Stomach smooth muscle (tissue), 2 donors: ENCODE measurements around the gene ZC3H8.
A peak's percentile ranks its signal among the peaks of the same experiment; 100 is the strongest.

Experiments
- H3K27ac ChIP-seq: one replicate; pipeline ENCODE4 v1.7.0; 2013; ENCODE audit warnings: mild to moderate bottlenecking, low read length, inconsistent platforms
- H3K27me3 ChIP-seq, 2 donors: one replicate each; pipeline ENCODE4 v1.7.0; 2013; ENCODE audit warnings: low read length in 2 of 2; ENCODE audit not compliant: insufficient read depth in 2 of 2, control insufficient read depth in 1 of 2
- H3K36me3 ChIP-seq, 2 donors: one replicate each; pipeline ENCODE4 v1.7.0; 2013; ENCODE audit warnings: low read length in 2 of 2; ENCODE audit not compliant: control insufficient read depth in 2 of 2, insufficient read depth in 2 of 2
- H3K4me1 ChIP-seq: one replicate; pipeline ENCODE4 v1.7.0; 2013; ENCODE audit warnings: low read length; ENCODE audit not compliant: control insufficient read depth, insufficient read depth
- H3K4me3 ChIP-seq, 2 donors: one replicate each; pipeline ENCODE4 v1.7.0; 2013; ENCODE audit warnings: low read length in 2 of 2
- H3K9ac ChIP-seq, 2 donors: one replicate each; pipeline ENCODE4 v1.7.0; 2013; ENCODE audit warnings: low read length in 2 of 2, mild to moderate bottlenecking in 1 of 2
- H3K9me3 ChIP-seq, 2 donors: one replicate each; pipeline ENCODE4 v1.7.0; 2013; ENCODE audit warnings: low read length in 2 of 2; ENCODE audit not compliant: control insufficient read depth in 2 of 2
- donor health status: healthy.
- donor health status: Pancreatic carcinoma.

The ZC3H8 gene

DNA sequence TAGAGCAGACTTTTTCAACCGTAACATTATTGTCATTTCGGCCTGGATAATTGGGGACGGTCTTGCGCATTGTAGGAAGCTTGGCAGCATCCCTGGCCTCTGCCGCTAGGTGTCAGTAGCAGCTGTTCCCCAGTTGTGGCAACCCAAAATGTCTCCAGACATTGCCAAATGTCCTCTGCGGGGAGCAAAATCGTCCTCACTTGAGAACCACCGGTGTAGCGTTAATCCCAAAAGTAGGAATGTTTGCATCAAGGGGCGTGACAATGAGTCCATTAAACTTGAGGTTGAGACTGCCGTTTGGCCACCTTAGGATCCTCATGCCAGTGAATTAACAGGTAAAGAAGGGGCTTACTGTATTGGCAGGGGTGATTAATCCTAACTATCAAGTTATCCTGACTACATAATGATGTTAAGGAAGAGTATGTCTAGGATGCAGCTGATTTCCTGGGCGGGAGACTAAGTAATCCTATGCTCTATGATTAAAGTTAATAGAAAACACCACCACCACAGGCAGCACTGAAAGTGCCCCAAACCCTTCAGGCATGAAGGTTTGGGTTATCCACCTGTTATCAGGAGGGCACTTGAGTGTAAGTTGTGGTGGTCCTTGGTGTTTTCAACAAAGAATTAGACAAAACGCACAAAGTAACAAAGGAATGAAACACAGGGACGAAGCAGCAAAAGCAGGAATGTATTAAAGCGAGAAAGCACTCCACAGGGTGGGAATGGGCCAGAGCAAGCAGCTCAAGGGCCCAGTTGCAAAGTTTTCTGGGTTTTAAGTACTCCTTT lies 4.9 kb upstream of the ZC3H8 start:
- Histone ChIP-seq H3K27ac (no peak overlapping the region), H3K4me3 (peak overlapping the region; percentile 33 to 54), H3K27me3 (no peaks in the 10 kb centered on the region)

DNA sequence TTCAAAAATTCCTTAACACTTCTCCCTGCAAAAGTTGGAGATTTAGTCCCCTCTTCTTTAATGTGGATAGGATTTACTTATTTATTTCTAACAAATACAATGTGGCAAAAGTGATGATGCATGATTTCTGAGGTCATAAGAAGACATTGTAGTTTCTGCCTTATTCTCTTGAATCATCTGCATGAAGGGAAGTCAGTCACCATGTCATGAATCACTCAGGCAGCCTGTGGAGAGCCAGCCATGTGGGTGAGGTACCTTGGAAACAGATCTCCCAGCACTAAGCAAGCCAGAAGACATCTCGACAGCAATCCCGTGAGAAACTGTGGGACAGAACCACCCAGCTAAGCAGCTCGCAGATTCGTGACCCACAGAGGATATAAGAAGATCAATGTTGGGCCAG lies 2.7 kb upstream of the ZC3H8 start:
- H3K4me1 ChIP-seq: peaks cover 4% of the 10 kb centered on the region

More for the DNA sequence above, 4.9 kb upstream of the ZC3H8 start:
- peak overlapping the region; percentile 16 to 36 for H3K9ac ChIP-seq
- no peaks in the 10 kb centered on the region for H3K9me3 ChIP-seq
- H3K4me1 ChIP-seq: peaks cover 4% of the 10 kb centered on the region
- H3K36me3 ChIP-seq: no peaks in the 10 kb centered on the region

DNA sequence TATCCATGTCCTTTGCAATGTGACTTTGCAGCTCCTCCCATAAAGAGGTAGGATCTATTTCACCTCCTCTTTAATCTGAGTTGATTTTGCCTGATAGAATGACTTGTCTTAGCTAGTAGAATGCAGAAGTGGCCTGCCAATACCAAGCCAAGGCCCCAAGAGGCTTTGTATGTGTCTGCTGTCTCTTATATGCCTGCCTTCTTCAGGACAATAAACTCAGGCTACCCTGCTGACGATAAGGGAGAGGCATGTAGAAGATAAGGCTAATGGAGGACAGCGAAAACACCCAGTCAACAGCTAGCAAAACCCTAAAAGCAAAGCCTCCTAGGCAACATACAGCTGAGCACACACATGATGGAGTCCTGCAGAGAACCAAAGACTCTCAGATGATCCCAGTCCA lies 1.8 kb upstream of the ZC3H8 start:
- Histone ChIP-seq H3K9me3 (no peaks in the 10 kb centered on the region), H3K36me3 (no peaks in the 10 kb centered on the region), H3K27ac (no peak overlapping the region), H3K9ac (no peak overlapping the region), H3K4me1 (peaks cover 4% of the 10 kb centered on the region), H3K4me3 (no peak overlapping the region), H3K27me3 (no peaks in the 10 kb centered on the region)

More for the DNA sequence above, 2.7 kb upstream of the ZC3H8 start:
- no peak overlapping the region for H3K27ac ChIP-seq
- no peak overlapping the region for H3K4me3 ChIP-seq
- no peak overlapping the region for H3K9ac ChIP-seq
- no peaks in the 10 kb centered on the region for H3K36me3 ChIP-seq
- no peaks in the 10 kb centered on the region for H3K27me3 ChIP-seq
- H3K9me3 ChIP-seq: no peaks in the 10 kb centered on the region

DNA sequence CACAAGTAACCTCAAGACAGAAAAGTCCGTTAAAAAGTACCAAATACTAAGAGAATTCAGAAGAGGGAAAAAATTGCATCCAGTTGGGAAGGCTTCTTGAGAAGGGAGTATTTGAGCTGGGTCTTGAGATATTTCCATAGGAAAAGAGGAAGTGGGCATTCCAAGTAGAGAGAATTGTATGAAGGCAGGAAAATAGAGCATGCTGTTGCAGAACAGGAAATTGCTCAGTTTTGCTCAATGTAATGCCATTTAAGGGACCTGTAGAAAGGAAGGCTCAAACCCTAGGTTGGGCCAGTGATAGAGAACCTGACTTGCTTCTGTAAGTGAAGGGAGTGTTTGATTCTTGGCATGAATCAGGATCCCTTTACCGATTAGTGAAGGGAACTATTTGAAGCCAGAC lies 1.0 kb upstream of the ZC3H8 start:
- no peak overlapping the region for H3K27ac ChIP-seq
- no peak overlapping the region for H3K4me3 ChIP-seq
- H3K36me3 ChIP-seq: no peaks in the 10 kb centered on the region
- H3K9me3 ChIP-seq: no peaks in the 10 kb centered on the region
- H3K9ac ChIP-seq: no peak overlapping the region
- H3K27me3 ChIP-seq: no peaks in the 10 kb centered on the region
- peaks cover 4% of the 10 kb centered on the region for H3K4me1 ChIP-seq

DNA sequence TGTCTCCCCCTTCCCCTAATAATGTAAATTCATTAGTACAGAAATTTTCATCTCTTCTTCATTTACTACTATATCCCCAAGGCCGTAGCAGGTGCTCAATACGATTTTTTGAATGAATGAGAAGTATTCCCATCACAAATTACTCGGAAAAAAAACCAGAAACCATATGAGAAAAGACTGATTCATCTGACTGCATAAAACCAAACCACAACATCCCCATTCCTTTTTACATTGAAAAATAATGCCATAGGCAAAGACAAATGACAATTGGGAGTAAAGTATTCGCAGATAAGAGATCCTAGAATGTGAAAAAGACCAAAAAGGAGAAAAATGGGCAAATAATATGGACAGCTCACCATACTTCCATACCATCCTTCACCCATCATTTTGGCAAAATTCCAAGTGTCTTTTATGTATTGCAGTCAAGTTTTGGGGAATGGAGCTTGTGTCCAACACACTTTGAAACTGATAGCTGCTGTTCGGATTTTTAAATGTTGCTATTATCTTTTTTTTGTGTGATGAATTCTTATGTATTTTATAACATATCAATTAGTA lies 1.5 kb downstream of the ZC3H8 start:
- Histone ChIP-seq H3K9ac (no peak overlapping the region), H3K9me3 (no peaks in the 10 kb centered on the region), H3K4me1 (no peaks in the 10 kb centered on the region), H3K27me3 (no peaks in the 10 kb centered on the region), H3K4me3 (no peak overlapping the region), H3K27ac (no peak overlapping the region), H3K36me3 (peaks cover 0 to 2% of the 10 kb centered on the region in 2 donors)

DNA sequence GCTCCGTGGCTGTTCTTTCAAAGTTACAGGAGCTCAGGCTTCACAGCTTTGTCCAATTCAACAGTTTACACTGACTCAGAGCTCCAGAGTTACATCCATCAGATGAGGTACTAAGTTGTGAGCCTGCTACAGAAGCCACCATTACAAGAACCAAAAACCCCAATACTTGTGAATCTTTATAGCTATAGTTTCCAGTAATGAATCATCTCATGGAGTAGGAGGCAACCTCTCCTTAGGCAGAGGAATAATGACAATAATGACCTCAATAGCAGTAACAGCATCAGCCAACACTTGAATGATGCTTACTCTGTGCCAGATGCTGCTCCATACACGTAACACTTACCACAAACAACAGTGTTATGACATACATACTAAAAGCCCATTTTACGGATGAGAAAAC lies 3.6 kb downstream of the ZC3H8 start:
- H3K4me3 ChIP-seq: no peak overlapping the region
- no peaks in the 10 kb centered on the region for H3K9me3 ChIP-seq
- no peak overlapping the region for H3K27ac ChIP-seq
- H3K27me3 ChIP-seq: no peaks in the 10 kb centered on the region
- H3K4me1 ChIP-seq: no peaks in the 10 kb centered on the region
- no peak overlapping the region for H3K9ac ChIP-seq
- H3K36me3 ChIP-seq: peaks cover 5% of the 10 kb centered on the region in 2 donors

DNA sequence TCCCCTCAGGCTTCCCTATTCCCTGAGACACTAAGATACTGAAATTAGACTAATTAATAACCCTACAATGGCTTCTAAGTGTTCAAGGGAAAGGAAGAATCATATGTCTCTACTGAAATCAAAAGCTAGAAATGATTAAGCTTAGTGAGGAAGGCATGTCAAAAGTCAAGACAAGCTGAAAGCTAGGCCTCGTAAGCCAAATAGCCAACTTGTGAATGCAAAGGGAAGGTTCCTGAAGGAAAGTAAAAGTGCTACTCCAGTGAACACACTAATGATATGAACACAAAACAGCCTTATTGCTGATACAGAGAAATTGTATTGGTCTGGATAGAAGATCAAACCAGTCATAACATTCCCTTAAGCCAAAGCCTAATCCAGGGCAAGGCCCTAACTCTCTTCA lies 10.0 kb downstream of the ZC3H8 start:
- H3K27me3 ChIP-seq: no peaks in the 10 kb centered on the region
- H3K27ac ChIP-seq: no peak overlapping the region
- no peaks in the 10 kb centered on the region for H3K9me3 ChIP-seq
- H3K9ac ChIP-seq: no peak overlapping the region
- no peaks in the 10 kb centered on the region for H3K4me1 ChIP-seq
- peaks cover 5 to 9% of the 10 kb centered on the region in 2 donors for H3K36me3 ChIP-seq
- no peak overlapping the region for H3K4me3 ChIP-seq

DNA sequence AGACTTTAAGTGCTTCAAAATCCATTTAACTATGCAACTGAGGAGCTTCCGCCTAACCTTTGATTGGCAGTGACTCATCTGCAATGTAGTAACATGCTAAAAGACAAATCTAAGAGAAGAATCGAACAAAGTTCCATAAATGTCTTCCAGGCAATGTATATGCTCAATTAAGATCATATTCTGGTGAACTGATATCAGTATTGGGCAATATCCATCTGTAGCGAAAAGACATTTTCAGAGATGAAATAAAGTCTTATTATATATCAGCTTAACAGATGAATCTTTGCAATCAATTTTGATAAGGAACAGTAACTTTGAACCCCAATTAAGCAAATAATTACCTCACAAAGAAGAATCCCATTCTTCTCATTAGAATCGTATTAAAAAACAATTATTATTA lies 11.6 kb downstream of the ZC3H8 start:
- no peaks in the 10 kb centered on the region for H3K4me1 ChIP-seq
- no peak overlapping the region for H3K9ac ChIP-seq
- no peaks in the 10 kb centered on the region for H3K27me3 ChIP-seq
- peaks cover 3 to 9% of the 10 kb centered on the region in 2 donors for H3K36me3 ChIP-seq
- H3K27ac ChIP-seq: no peak overlapping the region
- no peak overlapping the region for H3K4me3 ChIP-seq
- no peaks in the 10 kb centered on the region for H3K9me3 ChIP-seq

DNA sequence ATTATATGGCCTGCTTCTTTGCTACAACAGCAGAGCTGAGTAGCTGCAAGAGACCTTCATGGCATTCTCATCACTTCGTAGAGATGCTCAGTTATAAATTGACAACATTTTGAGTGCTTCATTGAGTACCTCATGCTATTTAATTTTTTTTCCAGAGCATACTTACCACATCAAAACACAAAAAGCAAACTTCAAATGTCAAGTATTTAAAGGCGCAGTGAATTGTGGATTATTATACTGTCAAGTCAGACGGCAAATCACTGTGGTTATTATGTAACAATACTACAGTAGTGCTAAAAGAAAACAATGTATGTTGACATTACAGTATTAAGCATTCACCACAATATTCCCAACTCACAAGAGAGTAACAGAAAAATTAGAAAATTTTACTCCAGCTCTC lies 12.5 kb downstream of the ZC3H8 start:
- Histone ChIP-seq H3K4me3 (no peak overlapping the region), H3K9ac (no peak overlapping the region), H3K27ac (no peak overlapping the region), H3K36me3 (peaks cover under 1 to 4% of the 10 kb centered on the region in 2 donors), H3K4me1 (no peaks in the 10 kb centered on the region), H3K27me3 (no peaks in the 10 kb centered on the region), H3K9me3 (no peaks in the 10 kb centered on the region)

DNA sequence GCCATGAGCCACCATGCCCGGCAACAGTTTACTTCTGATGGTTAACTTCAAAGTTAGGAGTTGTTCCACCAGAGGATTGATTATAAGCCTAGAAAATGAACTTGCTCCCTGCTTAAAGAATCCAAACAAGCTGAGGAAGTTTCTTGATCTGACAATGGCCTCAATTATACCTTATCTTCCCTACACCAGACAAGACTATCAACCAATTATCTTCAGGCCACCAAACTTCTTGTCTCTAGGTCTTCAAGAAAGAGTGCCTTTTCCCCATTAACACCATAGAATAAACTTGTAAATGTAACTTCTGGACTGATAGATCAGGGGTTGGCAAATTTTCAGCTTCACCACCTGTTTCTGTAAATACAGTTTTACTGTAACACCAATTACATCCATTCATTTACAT lies 15.0 kb downstream of the ZC3H8 start:
- Histone ChIP-seq H3K9me3 (no peaks in the 10 kb centered on the region), H3K27me3 (no peaks in the 10 kb centered on the region), H3K4me3 (no peak overlapping the region), H3K36me3 (peaks cover 0 to 5% of the 10 kb centered on the region in 2 donors), H3K9ac (no peak overlapping the region), H3K4me1 (no peaks in the 10 kb centered on the region), H3K27ac (no peak overlapping the region)

DNA sequence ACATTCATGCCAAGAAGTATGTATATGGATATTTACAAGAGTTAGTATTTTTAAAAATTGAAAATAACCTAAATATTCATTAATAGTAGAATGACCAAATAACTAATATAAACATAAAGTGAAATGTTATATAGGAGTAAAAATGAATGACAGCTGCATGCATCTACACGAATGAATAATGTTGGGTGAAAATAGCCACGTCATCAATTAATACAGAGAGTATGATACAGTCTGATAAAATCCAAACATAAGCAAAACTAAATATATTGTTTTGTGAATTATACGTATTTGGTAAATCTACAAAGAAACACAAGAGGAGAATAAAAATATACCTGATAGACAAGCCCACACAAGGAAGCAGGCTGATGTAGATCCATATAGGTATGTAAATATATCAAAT lies 24.5 kb downstream of the ZC3H8 start:
- no peak overlapping the region for H3K9ac ChIP-seq
- no peaks in the 10 kb centered on the region for H3K4me1 ChIP-seq
- no peak overlapping the region for H3K4me3 ChIP-seq
- H3K9me3 ChIP-seq: no peaks in the 10 kb centered on the region
- no peaks in the 10 kb centered on the region for H3K27me3 ChIP-seq
- no peak overlapping the region for H3K27ac ChIP-seq
- H3K36me3 ChIP-seq: peaks cover 0 to 2% of the 10 kb centered on the region in 2 donors
